WTC11 (cell line): ENCODE data around the gene KIRREL3. TPM values are rescaled to one million over a fixed set of nuclear protein-coding genes. Genes with fewer than 3 reads are reported as not detected.

Source experiments
- ATAC-seq: fragments of 200-7000 bp; cut with Tn5 transposase; 2 replicates; pipeline ENCODE4 v1.10.0; 2021; ENCODE audit warnings: mild to moderate bottlenecking, moderate library complexity
- CTCF ChIA-PET: fragments of 300-600 bp; sonication (Branson Sonifier 250); formaldehyde crosslinking; loops from one replicate; lab custom pipeline; 2021; ENCODE audit warnings: antibody characterized with exemption; lab: Charles Lee
- POLR2A ChIA-PET: fragments of 350-600 bp; sonication (Branson Sonifier 250); formaldehyde crosslinking; loops from one replicate; lab custom pipeline; 2021; ENCODE audit warnings: antibody characterized with exemption; lab: Charles Lee
- DNase-seq: peaks from one replicate; pipeline ENCODE4 v3.0.0; 2021; ENCODE audit warnings: low spot score
- H3K27ac Mint-ChIP-seq: 2 replicates; pipeline ENCODE4 v1.8.0; 2021; ENCODE audit warnings: mixed read lengths
- H3K27me3 Mint-ChIP-seq: 2 replicates; pipeline ENCODE4 v1.8.0; 2021; ENCODE audit warnings: low read depth, mild to moderate bottlenecking, moderate library complexity, mixed read lengths
- H3K36me3 Mint-ChIP-seq: 2 replicates; pipeline ENCODE4 v1.8.0; 2021; ENCODE audit warnings: mixed read lengths
- H3K4me1 Mint-ChIP-seq: 2 replicates; pipeline ENCODE4 v1.8.0; 2022; ENCODE audit warnings: mixed read lengths
- H3K4me3 Mint-ChIP-seq: 2 replicates; pipeline ENCODE4 v1.8.0; 2021; ENCODE audit warnings: mild to moderate bottlenecking, moderate library complexity, mixed read lengths
- H3K9me3 Mint-ChIP-seq: 2 replicates; pipeline ENCODE4 v1.8.0; 2021; ENCODE audit warnings: mixed read lengths
- ATF1 ChIP-seq: sonication (generic); formaldehyde crosslinking; IDR thresholded peaks from 2 replicates; pipeline ENCODE4 v1.8.1; 2023; ENCODE audit warnings: mild to moderate bottlenecking, moderate library complexity, missing genetic modification reagents
- CREM ChIP-seq: sonication (generic); formaldehyde crosslinking; IDR thresholded peaks from 2 replicates; pipeline ENCODE4 v1.8.1; 2022; ENCODE audit warnings: mild to moderate bottlenecking, missing genetic modification reagents, moderate library complexity
- FOXK1 ChIP-seq: sonication (generic); formaldehyde crosslinking; IDR thresholded peaks from 2 replicates; pipeline ENCODE4 v1.8.0; 2022; ENCODE audit warnings: mild to moderate bottlenecking, moderate library complexity, missing genetic modification reagents
- GABPB1 ChIP-seq: sonication (generic); formaldehyde crosslinking; IDR thresholded peaks from 2 replicates; pipeline ENCODE4 v1.8.1; 2023; ENCODE audit warnings: mild to moderate bottlenecking, missing genetic modification reagents
- GRHL2 ChIP-seq: fragments of 250-450 bp; sonication (Bioruptor Pico); IDR thresholded peaks from 2 replicates; pipeline ENCODE4 v1.8.0; 2022; ENCODE audit warnings: mild to moderate bottlenecking, moderate library complexity; ENCODE audit not compliant: insufficient replicate concordance, severe bottlenecking
- GTF2I ChIP-seq: fragments of 250-450 bp; sonication (Bioruptor Pico); conservative IDR thresholded peaks from 2 replicates; pipeline ENCODE4 v1.4.0; 2021; ENCODE audit warnings: mild to moderate bottlenecking
- MYBL2 ChIP-seq: sonication (generic); formaldehyde crosslinking; IDR thresholded peaks from 2 replicates; pipeline ENCODE4 v1.8.1; 2023; ENCODE audit warnings: mild to moderate bottlenecking, moderate library complexity, missing genetic modification reagents
- OVOL2 ChIP-seq: fragments of 250-450 bp; sonication (Bioruptor Pico); IDR thresholded peaks from 2 replicates; pipeline ENCODE4 v1.9.0; 2021; ENCODE audit warnings: mild to moderate bottlenecking, borderline replicate concordance
- SP1 ChIP-seq: sonication (generic); formaldehyde crosslinking; conservative IDR thresholded peaks from 2 replicates; pipeline ENCODE4 v1.8.1; 2022; ENCODE audit warnings: missing genetic modification reagents
- TEAD1 ChIP-seq: sonication (generic); formaldehyde crosslinking; IDR thresholded peaks from 2 replicates; pipeline ENCODE4 v1.8.0; 2022; ENCODE audit warnings: mild to moderate bottlenecking, missing genetic modification reagents
- USF2 ChIP-seq: sonication (generic); formaldehyde crosslinking; IDR thresholded peaks from 2 replicates; pipeline ENCODE4 v1.8.1; 2023; ENCODE audit warnings: mild to moderate bottlenecking, missing genetic modification reagents, moderate library complexity
- ZBTB43 ChIP-seq: sonication (generic); formaldehyde crosslinking; IDR thresholded peaks from 2 replicates; pipeline ENCODE4 v1.8.1; 2023; ENCODE audit warnings: mild to moderate bottlenecking, missing genetic modification reagents
- ZNF121 ChIP-seq: sonication (generic); formaldehyde crosslinking; IDR thresholded peaks from 2 replicates; pipeline ENCODE4 v1.8.0; 2023; ENCODE audit warnings: missing genetic modification reagents
- ZNF219 ChIP-seq: sonication (generic); formaldehyde crosslinking; IDR thresholded peaks from 2 replicates; pipeline ENCODE4 v1.8.0; 2023; ENCODE audit warnings: missing genetic modification reagents, mild to moderate bottlenecking, borderline replicate concordance
- ZNF232 ChIP-seq: sonication (generic); formaldehyde crosslinking; IDR thresholded peaks from 2 replicates; pipeline ENCODE4 v1.8.0; 2022; ENCODE audit warnings: mild to moderate bottlenecking, missing genetic modification reagents
- ZNF396 ChIP-seq: fragments of 250-450 bp; sonication (Bioruptor Pico); IDR thresholded peaks from 2 replicates; pipeline ENCODE4 v1.8.0; 2021; ENCODE audit warnings: mild to moderate bottlenecking, moderate library complexity, borderline replicate concordance
- ZNF425 ChIP-seq: fragments of 250-450 bp; sonication (Bioruptor Pico); conservative IDR thresholded peaks from 2 replicates; pipeline ENCODE4 v1.9.0; 2021; ENCODE audit warnings: mild to moderate bottlenecking
- total RNA-seq: library from RNA; stranded (reverse); gene quantifications from 3 replicates; pipeline ENCODE4 v1.2.3, GENCODE V29; 2021
- TF ChIP-seq, protein P1 (sequence below): sonication (generic); formaldehyde crosslinking; IDR thresholded peaks from 2 replicates; pipeline ENCODE4 v1.8.1; 2023; ENCODE audit warnings: mild to moderate bottlenecking, moderate library complexity, missing genetic modification reagents
- TF ChIP-seq, protein P2 (sequence below): sonication (generic); formaldehyde crosslinking; IDR thresholded peaks from 2 replicates; pipeline ENCODE4 v1.8.1; 2022; ENCODE audit warnings: mild to moderate bottlenecking, missing genetic modification reagents, moderate library complexity, borderline replicate concordance
- TF ChIP-seq, protein P3 (sequence below): sonication (generic); formaldehyde crosslinking; IDR thresholded peaks from 2 replicates; pipeline ENCODE4 v1.8.1; 2022; ENCODE audit warnings: missing genetic modification reagents, borderline replicate concordance

The KIRREL3 gene
- total RNA-seq, 1 experiment from 2014 or later: 0.59 TPM

GRCh38 chr11:126542334-126543015 lies 458.1 kb downstream of the KIRREL3 start:
- DNase-seq: no peak
- no peak for ATAC-seq
- H3K27me3 Mint-ChIP-seq: no peaks in the 10 kb centered on the region; the same call in 1 of the 2 replicates
- POLR2A ChIA-PET: no interaction called here
- no peak overlapping the region for H3K4me3 Mint-ChIP-seq
- H3K4me1 Mint-ChIP-seq: peaks cover 39% of the 10 kb centered on the region
- TF ChIP-seq CREM (CRISPR knock-in tag) (no peak), USF2 (CRISPR knock-in tag) (no peak), ZBTB43 (no peak), ZNF232 (no peak), TEAD1 (CRISPR knock-in tag) (no peak), ZNF425 (CRISPR knock-in tag) (no peak), FOXK1 (CRISPR knock-in tag) (no peak), ZNF396 (CRISPR knock-in tag) (no peak), ZNF121 (CRISPR knock-in tag) (no peak)
- TF ChIP-seq, protein P1, sequence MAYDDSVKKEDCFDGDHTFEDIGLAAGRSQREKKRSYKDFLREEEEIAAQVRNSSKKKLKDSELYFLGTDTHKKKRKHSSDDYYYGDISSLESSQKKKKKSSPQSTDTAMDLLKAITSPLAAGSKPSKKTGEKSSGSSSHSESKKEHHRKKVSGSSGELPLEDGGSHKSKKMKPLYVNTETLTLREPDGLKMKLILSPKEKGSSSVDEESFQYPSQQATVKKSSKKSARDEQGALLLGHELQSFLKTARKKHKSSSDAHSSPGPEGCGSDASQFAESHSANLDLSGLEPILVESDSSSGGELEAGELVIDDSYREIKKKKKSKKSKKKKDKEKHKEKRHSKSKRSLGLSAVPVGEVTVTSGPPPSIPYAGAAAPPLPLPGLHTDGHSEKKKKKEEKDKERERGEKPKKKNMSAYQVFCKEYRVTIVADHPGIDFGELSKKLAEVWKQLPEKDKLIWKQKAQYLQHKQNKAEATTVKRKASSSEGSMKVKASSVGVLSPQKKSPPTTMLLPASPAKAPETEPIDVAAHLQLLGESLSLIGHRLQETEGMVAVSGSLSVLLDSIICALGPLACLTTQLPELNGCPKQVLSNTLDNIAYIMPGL (CRISPR knock-in tag): no peak
- no peaks in the 10 kb centered on the region for H3K36me3 Mint-ChIP-seq
- no peak overlapping the region for H3K27ac Mint-ChIP-seq
- CTCF ChIA-PET: interaction anchor here (1.3 to 2.2 kb wide), 2 partner anchors 57 to 62 kb away, joined by 4 to 15 read pairs; no protein-coding TSS in a partner anchor
- no peaks in the 10 kb centered on the region for H3K9me3 Mint-ChIP-seq

DNA sequence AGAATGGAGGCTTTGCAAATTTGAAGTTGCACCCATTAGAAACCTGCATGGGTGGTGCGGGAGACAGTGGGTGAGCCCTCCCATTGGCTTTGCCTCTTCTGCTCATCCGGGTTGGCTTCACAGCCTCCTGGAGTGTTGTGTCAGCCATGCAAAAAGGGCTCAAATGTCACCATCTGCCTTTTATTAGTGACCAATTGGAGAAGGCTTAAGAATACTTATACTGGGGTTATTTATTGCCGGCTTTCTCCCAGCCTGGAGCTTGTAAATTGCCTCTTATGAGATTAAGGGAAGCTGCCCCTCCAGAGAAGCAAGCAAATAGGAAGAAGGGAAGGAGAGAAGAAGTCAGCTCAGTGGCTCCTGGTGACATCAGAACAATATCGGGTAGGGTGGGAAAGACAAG lies 462.5 kb downstream of the KIRREL3 start:
- POLR2A ChIA-PET: no interaction called here
- no peak for TF ChIP-seq ZNF219 (CRISPR knock-in tag)
- no peak for TF ChIP-seq MYBL2 (CRISPR knock-in tag)
- TF ChIP-seq GABPB1 (CRISPR knock-in tag): no peak
- no peak for TF ChIP-seq OVOL2
- TF ChIP-seq ATF1 (CRISPR knock-in tag): no peak
- no peak for TF ChIP-seq GTF2I (CRISPR knock-in tag)
- TF ChIP-seq, protein P2, sequence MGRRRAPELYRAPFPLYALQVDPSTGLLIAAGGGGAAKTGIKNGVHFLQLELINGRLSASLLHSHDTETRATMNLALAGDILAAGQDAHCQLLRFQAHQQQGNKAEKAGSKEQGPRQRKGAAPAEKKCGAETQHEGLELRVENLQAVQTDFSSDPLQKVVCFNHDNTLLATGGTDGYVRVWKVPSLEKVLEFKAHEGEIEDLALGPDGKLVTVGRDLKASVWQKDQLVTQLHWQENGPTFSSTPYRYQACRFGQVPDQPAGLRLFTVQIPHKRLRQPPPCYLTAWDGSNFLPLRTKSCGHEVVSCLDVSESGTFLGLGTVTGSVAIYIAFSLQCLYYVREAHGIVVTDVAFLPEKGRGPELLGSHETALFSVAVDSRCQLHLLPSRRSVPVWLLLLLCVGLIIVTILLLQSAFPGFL: no peak
- TF ChIP-seq SP1: no peak
- TF ChIP-seq, protein P3, sequence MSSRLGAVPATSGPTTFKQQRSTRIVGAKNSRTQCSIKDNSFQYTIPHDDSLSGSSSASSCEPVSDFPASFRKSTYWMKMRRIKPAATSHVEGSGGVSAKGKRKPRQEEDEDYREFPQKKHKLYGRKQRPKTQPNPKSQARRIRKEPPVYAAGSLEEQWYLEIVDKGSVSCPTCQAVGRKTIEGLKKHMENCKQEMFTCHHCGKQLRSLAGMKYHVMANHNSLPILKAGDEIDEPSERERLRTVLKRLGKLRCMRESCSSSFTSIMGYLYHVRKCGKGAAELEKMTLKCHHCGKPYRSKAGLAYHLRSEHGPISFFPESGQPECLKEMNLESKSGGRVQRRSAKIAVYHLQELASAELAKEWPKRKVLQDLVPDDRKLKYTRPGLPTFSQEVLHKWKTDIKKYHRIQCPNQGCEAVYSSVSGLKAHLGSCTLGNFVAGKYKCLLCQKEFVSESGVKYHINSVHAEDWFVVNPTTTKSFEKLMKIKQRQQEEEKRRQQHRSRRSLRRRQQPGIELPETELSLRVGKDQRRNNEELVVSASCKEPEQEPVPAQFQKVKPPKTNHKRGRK (CRISPR knock-in tag): no peak
- no peak for TF ChIP-seq ZBTB43
- TF ChIP-seq, protein P1 (CRISPR knock-in tag): no peak
- TF ChIP-seq GRHL2 (CRISPR knock-in tag): no peak

More for the DNA sequence above, 462.5 kb downstream of the KIRREL3 start:
- Mint-ChIP-seq H3K4me3 (no peak overlapping the region), H3K9me3 (no peaks in the 10 kb centered on the region), H3K4me1 (peaks cover 10% of the 10 kb centered on the region), H3K36me3 (no peaks in the 10 kb centered on the region), H3K27me3 (no peaks in the 10 kb centered on the region; the same call in 1 of the 2 replicates), H3K27ac (no peak overlapping the region; the same call in 1 of the 2 replicates)
- DNase-seq (no peak), ATAC-seq (no peak)
- CTCF ChIA-PET: interaction anchor here (0.7 to 1.6 kb wide), 3 partner anchors 52 to 452 kb away, joined by 3 to 4 read pairs (median 3); no protein-coding TSS in a partner anchor
